ENCODE measurements around the gene ELAC2. TPM values are rescaled to one million over a fixed set of nuclear protein-coding genes. Genes with fewer than 3 reads are reported as not detected.

The ELAC2 gene
- total and polyA plus RNA-seq, 10 of the 15 experiments (the other 5 are each of a cell fraction or from before 2014, with no cell fraction given): 5.1 to 146 (median 79.4) TPM

DNA sequence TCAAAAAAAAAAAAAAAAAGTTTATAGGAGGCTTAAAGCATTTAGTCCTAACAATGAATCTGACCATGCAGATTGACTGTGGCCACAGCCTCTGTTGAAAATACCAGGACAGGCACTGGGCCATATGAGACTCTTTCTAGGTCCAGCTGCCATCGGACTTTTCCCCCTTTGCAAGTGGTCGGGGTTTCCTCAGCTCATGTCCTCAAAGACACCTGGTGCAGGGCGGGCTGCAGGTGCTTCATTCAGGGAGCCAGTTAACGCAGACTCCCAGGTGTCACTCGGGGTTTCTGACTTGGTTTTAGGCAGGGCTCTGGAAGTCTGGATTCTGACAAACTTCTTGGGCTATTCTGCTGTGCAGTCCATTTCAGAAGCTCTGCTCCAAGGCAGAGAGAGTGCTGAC, 20.9 kb downstream of the ELAC2 start (continued):
- TF ChIP-seq, protein P1, sequence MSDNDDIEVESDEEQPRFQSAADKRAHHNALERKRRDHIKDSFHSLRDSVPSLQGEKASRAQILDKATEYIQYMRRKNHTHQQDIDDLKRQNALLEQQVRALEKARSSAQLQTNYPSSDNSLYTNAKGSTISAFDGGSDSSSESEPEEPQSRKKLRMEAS (IDR thresholded peaks at IDR 0.05; ENCODE audit: low read depth, low read length): no peak
- TF ChIP-seq, protein P2, sequence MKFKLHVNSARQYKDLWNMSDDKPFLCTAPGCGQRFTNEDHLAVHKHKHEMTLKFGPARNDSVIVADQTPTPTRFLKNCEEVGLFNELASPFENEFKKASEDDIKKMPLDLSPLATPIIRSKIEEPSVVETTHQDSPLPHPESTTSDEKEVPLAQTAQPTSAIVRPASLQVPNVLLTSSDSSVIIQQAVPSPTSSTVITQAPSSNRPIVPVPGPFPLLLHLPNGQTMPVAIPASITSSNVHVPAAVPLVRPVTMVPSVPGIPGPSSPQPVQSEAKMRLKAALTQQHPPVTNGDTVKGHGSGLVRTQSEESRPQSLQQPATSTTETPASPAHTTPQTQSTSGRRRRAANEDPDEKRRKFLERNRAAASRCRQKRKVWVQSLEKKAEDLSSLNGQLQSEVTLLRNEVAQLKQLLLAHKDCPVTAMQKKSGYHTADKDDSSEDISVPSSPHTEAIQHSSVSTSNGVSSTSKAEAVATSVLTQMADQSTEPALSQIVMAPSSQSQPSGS (IDR thresholded peaks at IDR 0.05; ENCODE audit: low read length): no peak
- TF ChIP-seq CHD1 (IDR thresholded peaks at IDR 0.05; ENCODE audit: low read depth, low read length): no peak
- no peak for TF ChIP-seq IRF4 (IDR thresholded peaks at IDR 0.05; ENCODE audit: low read depth, low read length)

DNA sequence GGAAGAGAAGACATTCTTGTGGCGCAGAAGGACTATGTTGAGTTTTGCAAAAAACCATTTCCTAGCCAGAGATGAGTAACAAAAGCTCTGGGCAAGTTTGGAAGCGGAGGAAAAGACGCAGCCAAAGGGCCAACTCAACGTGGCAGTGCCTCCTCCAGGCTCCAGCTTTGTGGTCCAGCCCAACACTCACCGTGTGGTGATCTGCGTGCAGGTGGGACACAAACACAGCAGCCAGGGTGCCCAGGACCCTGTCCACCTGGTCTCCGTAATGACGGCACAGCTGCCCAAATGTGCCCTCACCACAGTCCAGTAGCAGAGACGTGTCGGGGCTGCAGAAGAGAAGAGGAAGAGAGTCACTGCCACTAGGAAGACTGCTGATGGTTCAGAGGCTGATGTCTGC, 21.5 kb downstream of the ELAC2 start:
- POLR2A ChIA-PET: no interaction called here
- Histone ChIP-seq H3K4me2 (ENCODE audit: control insufficient read depth, insufficient read depth) (no peak overlapping the region), H2AFZ (ENCODE audit: control insufficient read depth, low read depth, low read length) (no peak overlapping the region), H3K36me3 (ENCODE audit: control insufficient read depth in 2 of 2, insufficient read depth in 2 of 2, low read length in 1 of 2) (peaks cover 46 to 56% of the 10 kb centered on the region in 2 experiments), H3K4me3 (no peak overlapping the region), H3K4me1 (ENCODE audit: control insufficient read depth, insufficient read depth, low read length) (no peaks in the 10 kb centered on the region), H4K20me1 (ENCODE audit: control insufficient read depth, insufficient read depth) (no peaks in the 10 kb centered on the region), H3K27me3 (replicated peaks in 1 of 2; ENCODE audit: control insufficient read depth in 2 of 2, insufficient read depth in 2 of 2, low read length in 1 of 2) (no peaks in the 10 kb centered on the region), H3K9ac (ENCODE audit: control insufficient read depth, insufficient read depth, low read length) (no peak overlapping the region), H3K27ac (ENCODE audit: control insufficient read depth, insufficient read depth) (no peak overlapping the region), H3K79me2 (ENCODE audit: control insufficient read depth, insufficient read depth, low read length) (no peaks in the 10 kb centered on the region), H3K9me3 (replicated peaks; ENCODE audit: control insufficient read depth, insufficient read depth, low read length) (no peaks in the 10 kb centered on the region)
- SMC1A ChIA-PET (ENCODE audit: uncharacterized antibody, unreplicated experiment): interaction anchor here (0.7 kb wide), 1 partner anchor 295 kb away, joined by 3 read pairs; no protein-coding TSS in a partner anchor
- RAD21 ChIA-PET (ENCODE audit: unreplicated experiment): interaction anchor here (0.7 kb wide), 1 partner anchor 254 kb away, joined by 3 read pairs; no protein-coding TSS in a partner anchor
- WGBS (ENCODE audit: insufficient coverage, insufficient replicate concordance, low lambda C conversion rate, missing lambda C conversion rate): 94% methylated on average over 10 of the region's 10 CpGs
- in situ Hi-C loops (cut with MboI): no loop called here
- intact Hi-C loops (cut with micrococcal nuclease; ENCODE audit: unreplicated experiment): no loop called here
- ATAC-seq: no peak
- no peak for FAIRE-seq
- no peak for DNase-seq (ENCODE audit: low read depth, low spot score)
- no peak for TF ChIP-seq CEBPB (IDR thresholded peaks at IDR 0.05; ENCODE audit: borderline replicate concordance in 1 of 2, low read depth in 2 of 2, low read length in 2 of 2)
- TF ChIP-seq LARP7 (IDR thresholded peaks at IDR 0.05): no peak
- TF ChIP-seq MXI1 (IDR thresholded peaks at IDR 0.05; ENCODE audit: low read depth, low read length): no peak
- no peak for TF ChIP-seq DPF2 (IDR thresholded peaks at IDR 0.05)
- TF ChIP-seq GABPA (IDR thresholded peaks at IDR 0.05; ENCODE audit: low read depth): no peak
- no peak for TF ChIP-seq PAX8 (IDR thresholded peaks at IDR 0.05)
- TF ChIP-seq, protein P3, sequence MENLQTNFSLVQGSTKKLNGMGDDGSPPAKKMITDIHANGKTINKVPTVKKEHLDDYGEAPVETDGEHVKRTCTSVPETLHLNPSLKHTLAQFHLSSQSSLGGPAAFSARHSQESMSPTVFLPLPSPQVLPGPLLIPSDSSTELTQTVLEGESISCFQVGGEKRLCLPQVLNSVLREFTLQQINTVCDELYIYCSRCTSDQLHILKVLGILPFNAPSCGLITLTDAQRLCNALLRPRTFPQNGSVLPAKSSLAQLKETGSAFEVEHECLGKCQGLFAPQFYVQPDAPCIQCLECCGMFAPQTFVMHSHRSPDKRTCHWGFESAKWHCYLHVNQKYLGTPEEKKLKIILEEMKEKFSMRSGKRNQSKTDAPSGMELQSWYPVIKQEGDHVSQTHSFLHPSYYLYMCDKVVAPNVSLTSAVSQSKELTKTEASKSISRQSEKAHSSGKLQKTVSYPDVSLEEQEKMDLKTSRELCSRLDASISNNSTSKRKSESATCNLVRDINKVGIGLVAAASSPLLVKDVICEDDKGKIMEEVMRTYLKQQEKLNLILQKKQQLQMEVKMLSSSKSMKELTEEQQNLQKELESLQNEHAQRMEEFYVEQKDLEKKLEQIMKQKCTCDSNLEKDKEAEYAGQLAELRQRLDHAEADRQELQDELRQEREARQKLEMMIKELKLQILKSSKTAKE (IDR thresholded peaks at IDR 0.05; ENCODE audit: low read depth, poor library complexity, severe bottlenecking): no peak
- BruUV-seq (replicated peaks): no TSS peak
- CTCF ChIA-PET: no interaction called here

Measured in GM12878 (cell line).